Astrocyte (in vitro differentiated cells and primary cell): ENCODE results near the gene RNF14.

Source experiments
- CTCF ChIP-seq: IDR thresholded peaks from 2 replicates; pipeline ENCODE4 v1.5.1; 2011; ENCODE audit warnings: low read depth, mild to moderate bottlenecking, inconsistent platforms, low read length, moderate library complexity; ENCODE audit not compliant: insufficient read depth
- EZH2 ChIP-seq: IDR thresholded peaks from 2 replicates; pipeline ENCODE4 v1.6.1; 2012; ENCODE audit warnings: mild to moderate bottlenecking, low read length, inconsistent platforms; ENCODE audit not compliant: insufficient read depth

- no peak for TF ChIP-seq CTCF
- TF ChIP-seq EZH2 = no peak
Measured at GRCh38 chr5:141960018-141960417, 8.9 kb upstream of the RNF14 start.
